DOHH2 (cell line): Measurements from ENCODE around the gene HSPBP1.
A peak's percentile ranks its signal among the peaks of the same experiment; 100 is the strongest.

Source experiments
- H3F3A ChIP-seq: fragments of 200-600 bp; sonication (generic), shearing (Covaris generic); 2 replicates; pipeline ENCODE4 v1.6.0; 2016; ENCODE audit warnings: antibody characterized with exemption, mild to moderate bottlenecking; ENCODE audit not compliant: control insufficient read depth, insufficient read depth
- H3K27ac ChIP-seq: fragments of 200-600 bp; sonication (generic); 2 replicates; pipeline ENCODE4 v1.5.1; 2014; ENCODE audit warnings: low read depth, mild to moderate bottlenecking, low read length, moderate library complexity
- H3K27me3 ChIP-seq: fragments of 200-600 bp; sonication (generic); 2 replicates; pipeline ENCODE4 v1.6.1; 2014; ENCODE audit warnings: mild to moderate bottlenecking, low read length, mixed read lengths; ENCODE audit not compliant: control insufficient read depth
- H3K36me3 ChIP-seq: fragments of 200-600 bp; sonication (generic); 2 replicates; pipeline ENCODE4 v1.6.1; 2014; ENCODE audit warnings: mild to moderate bottlenecking, low read length, moderate library complexity, mixed read lengths; ENCODE audit not compliant: control insufficient read depth
- H3K4me1 ChIP-seq: fragments of 200-600 bp; sonication (generic); 2 replicates; pipeline ENCODE4 v1.6.1; 2014; ENCODE audit warnings: mild to moderate bottlenecking, low read length, mixed read lengths; ENCODE audit not compliant: control insufficient read depth
- H3K4me2 ChIP-seq: fragments of 200-600 bp; sonication (generic); 2 replicates; pipeline ENCODE4 v1.6.0; 2014; ENCODE audit warnings: mild to moderate bottlenecking, low read length, moderate library complexity
- H3K4me3 ChIP-seq: fragments of 200-600 bp; sonication (generic); 2 replicates; pipeline ENCODE4 v1.5.1; 2014; ENCODE audit warnings: mild to moderate bottlenecking, low read length, mixed read lengths
- H3K79me2 ChIP-seq: fragments of 200-600 bp; sonication (generic); 2 replicates; pipeline ENCODE4 v1.6.1; 2014; ENCODE audit warnings: mild to moderate bottlenecking, low read length, mixed read lengths; ENCODE audit not compliant: control insufficient read depth
- H3K9me2 ChIP-seq: fragments of 200-600 bp; sonication (generic); replicated peaks from 2 replicates; pipeline ENCODE4 v1.6.1; 2014; ENCODE audit warnings: mild to moderate bottlenecking, low read length, mixed read lengths; ENCODE audit not compliant: control insufficient read depth
- H3K9me3 ChIP-seq: fragments of 200-600 bp; sonication (generic); 2 replicates; pipeline ENCODE4 v1.6.1; 2014; ENCODE audit warnings: antibody characterized with exemption, low read length, mixed read lengths; ENCODE audit not compliant: control insufficient read depth, insufficient read depth
- H4K20me1 ChIP-seq: fragments of 200-600 bp; sonication (generic); 2 replicates; pipeline ENCODE4 v1.6.0; 2014; ENCODE audit warnings: low read depth, mild to moderate bottlenecking, antibody characterized with exemption, low read length, moderate library complexity; ENCODE audit not compliant: control insufficient read depth, insufficient read depth
- EZH2phosphoT487 ChIP-seq: fragments of 200-600 bp; sonication (generic); IDR thresholded peaks from 2 replicates; pipeline ENCODE4 v1.6.1; 2017; ENCODE audit warnings: borderline replicate concordance, mild to moderate bottlenecking, antibody characterized with exemption, low read length, moderate library complexity, mixed read lengths
- TF ChIP-seq, protein P1 (sequence below): fragments of 200-600 bp; sonication (generic); IDR thresholded peaks from one replicate; pipeline ENCODE4 v1.5.1; 2014; ENCODE audit warnings: antibody characterized with exemption, mild to moderate bottlenecking, low read depth, low read length; ENCODE audit not compliant: poor library complexity, severe bottlenecking

HSPBP1 gene

DNA sequence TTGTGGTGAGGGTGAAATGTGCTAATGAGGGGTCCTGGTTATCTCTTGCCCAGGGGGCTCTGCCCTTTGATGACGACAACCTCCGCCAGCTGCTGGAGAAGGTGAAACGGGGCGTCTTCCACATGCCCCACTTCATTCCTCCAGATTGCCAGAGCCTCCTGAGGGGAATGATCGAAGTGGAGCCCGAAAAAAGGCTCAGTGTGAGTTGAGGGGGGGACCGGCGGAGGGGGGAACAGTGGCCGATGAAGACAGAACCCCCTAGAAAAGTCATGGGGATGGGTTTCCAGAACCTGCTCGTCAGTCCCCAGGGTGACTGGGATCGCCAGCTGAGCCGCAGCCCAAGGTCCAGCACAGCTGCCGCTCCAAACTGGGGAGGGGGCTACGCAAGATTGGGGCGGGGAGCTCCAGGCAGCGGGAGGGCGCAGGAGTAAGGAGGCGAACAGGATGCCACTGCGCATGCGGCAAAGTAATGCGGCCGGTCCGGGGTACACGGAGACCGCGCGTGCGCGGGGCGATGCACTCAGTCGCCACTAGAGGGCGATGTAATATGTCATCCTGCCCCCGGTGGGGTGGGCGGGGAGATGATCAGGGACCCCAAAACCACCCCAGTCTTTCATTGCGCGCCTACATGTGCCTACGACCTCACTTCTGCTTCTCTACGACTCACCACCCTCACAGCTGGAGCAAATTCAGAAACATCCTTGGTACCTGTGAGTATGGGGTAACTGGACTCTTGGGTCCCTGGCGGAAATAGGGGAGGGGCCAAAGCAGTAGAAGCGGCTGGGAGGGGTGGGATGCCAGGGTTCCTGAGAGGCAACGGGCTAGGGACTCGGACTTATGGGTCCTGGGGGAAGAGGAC, 21.8 kb upstream of the HSPBP1 start:
- no peak for TF ChIP-seq EZH2phosphoT487
- TF ChIP-seq, protein P1, sequence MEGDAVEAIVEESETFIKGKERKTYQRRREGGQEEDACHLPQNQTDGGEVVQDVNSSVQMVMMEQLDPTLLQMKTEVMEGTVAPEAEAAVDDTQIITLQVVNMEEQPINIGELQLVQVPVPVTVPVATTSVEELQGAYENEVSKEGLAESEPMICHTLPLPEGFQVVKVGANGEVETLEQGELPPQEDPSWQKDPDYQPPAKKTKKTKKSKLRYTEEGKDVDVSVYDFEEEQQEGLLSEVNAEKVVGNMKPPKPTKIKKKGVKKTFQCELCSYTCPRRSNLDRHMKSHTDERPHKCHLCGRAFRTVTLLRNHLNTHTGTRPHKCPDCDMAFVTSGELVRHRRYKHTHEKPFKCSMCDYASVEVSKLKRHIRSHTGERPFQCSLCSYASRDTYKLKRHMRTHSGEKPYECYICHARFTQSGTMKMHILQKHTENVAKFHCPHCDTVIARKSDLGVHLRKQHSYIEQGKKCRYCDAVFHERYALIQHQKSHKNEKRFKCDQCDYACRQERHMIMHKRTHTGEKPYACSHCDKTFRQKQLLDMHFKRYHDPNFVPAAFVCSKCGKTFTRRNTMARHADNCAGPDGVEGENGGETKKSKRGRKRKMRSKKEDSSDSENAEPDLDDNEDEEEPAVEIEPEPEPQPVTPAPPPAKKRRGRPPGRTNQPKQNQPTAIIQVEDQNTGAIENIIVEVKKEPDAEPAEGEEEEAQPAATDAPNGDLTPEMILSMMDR = peak; percentile 96
- no peaks in the 10 kb centered on the region for H3F3A ChIP-seq
- no peaks in the 10 kb centered on the region for H3K79me2 ChIP-seq
- no peaks in the 10 kb centered on the region for H4K20me1 ChIP-seq
- no peaks in the 10 kb centered on the region for H3K9me2 ChIP-seq
- peak overlapping the region; percentile 81 for H3K4me3 ChIP-seq
- no peaks in the 10 kb centered on the region for H3K36me3 ChIP-seq
- peaks cover 17% of the 10 kb centered on the region for H3K27me3 ChIP-seq
- peak overlapping the region; percentile 99 for H3K4me2 ChIP-seq
- H3K27ac ChIP-seq = 0 out of 2 replicates have a peak overlapping the region, but pooled peaks have one; percentile 17
- H3K9me3 ChIP-seq = no peaks in the 10 kb centered on the region
- peaks cover 24% of the 10 kb centered on the region for H3K4me1 ChIP-seq

DNA sequence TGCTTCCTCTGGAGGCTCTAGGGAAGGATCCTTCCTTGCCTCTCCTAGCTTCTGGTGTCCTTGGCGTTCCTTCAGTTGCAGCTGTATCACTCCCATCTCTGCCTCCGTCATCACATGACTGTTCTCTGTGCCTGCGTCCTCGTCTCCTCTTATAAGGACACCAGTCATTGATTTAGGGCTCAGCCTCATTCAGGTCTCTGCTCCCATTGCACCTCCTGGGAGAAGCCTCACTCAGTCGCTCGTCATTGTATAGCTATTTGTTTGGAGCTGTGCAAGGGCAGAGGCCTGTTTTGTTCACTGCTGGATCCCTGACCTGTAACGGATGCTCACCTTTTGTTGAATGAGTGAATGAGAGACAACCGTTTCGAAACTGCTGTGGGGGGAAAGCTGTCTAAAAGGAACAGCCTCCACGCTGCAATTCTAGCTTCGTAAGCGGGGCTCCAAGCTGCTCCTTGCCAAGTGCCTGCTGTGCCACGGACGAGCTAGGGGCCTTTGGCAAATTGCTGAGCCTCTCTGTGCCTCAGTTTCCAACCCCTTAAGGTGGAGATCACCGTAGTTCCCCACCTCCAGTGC, 21.1 kb upstream of the HSPBP1 start:
- Histone ChIP-seq H3K4me1 (peaks cover 24% of the 10 kb centered on the region), H3F3A (no peaks in the 10 kb centered on the region), H3K79me2 (no peaks in the 10 kb centered on the region), H3K27ac (no peak overlapping the region), H3K9me3 (no peaks in the 10 kb centered on the region), H3K27me3 (peaks cover 17% of the 10 kb centered on the region), H3K4me3 (peak overlapping the region; percentile 81), H4K20me1 (no peaks in the 10 kb centered on the region), H3K36me3 (no peaks in the 10 kb centered on the region), H3K9me2 (no peaks in the 10 kb centered on the region), H3K4me2 (peak overlapping the region; percentile 99)
- no peak for TF ChIP-seq EZH2phosphoT487
- TF ChIP-seq, protein P1 = no peak

DNA sequence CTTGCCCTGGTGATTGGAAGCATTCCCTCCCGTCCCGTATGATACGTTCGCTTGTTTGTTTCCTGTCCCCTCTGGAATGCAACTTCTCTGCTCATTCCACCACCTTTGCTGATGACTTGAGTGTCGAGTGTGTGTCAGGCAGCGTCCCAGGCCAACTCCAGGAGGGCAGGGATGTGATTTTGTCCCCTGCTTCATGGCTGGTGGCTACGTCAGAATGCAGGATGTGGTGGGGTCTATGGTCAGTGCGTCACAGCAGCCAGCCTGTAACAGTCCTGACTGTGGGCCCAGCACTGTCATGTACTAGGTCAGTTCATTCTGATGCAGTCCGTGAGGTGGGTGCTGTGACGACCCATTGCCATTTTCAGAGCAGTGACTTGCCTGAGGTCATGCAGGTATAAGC, 20.1 kb upstream of the HSPBP1 start:
- H3K4me1 ChIP-seq = peaks cover 24% of the 10 kb centered on the region
- H3F3A ChIP-seq = no peaks in the 10 kb centered on the region
- H3K27ac ChIP-seq = no peak overlapping the region
- no peaks in the 10 kb centered on the region for H3K79me2 ChIP-seq
- H4K20me1 ChIP-seq = no peaks in the 10 kb centered on the region
- no peak overlapping the region for H3K4me2 ChIP-seq
- H3K4me3 ChIP-seq = no peak overlapping the region
- TF ChIP-seq, protein P1 = no peak
- TF ChIP-seq EZH2phosphoT487 = no peak
- H3K9me2 ChIP-seq = no peaks in the 10 kb centered on the region
- no peaks in the 10 kb centered on the region for H3K9me3 ChIP-seq
- no peaks in the 10 kb centered on the region for H3K36me3 ChIP-seq
- peaks cover 17% of the 10 kb centered on the region for H3K27me3 ChIP-seq
